Vagina (tissue), 2 donors: ENCODE results near the gene MZF1. TPM values are rescaled to one million over a fixed set of nuclear protein-coding genes. Genes with fewer than 3 reads are reported as not detected.
"Not testable (repeated sequence)": the region's sequence is repeated elsewhere in the genome, so short reads cannot be mapped to it uniquely, and the experiment has no call there.

Source experiments
- DNase-seq, 2 donors: peaks; one replicate each; pipeline ENCODE4 v3.0.0-alpha.2; 2017; ENCODE audit errors: extremely low spot score in 2 of 2
- H3K27ac ChIP-seq: fragments of 200-600 bp; sonication (generic); one replicate; pipeline ENCODE4 v1.5.1; 2019
- H3K27me3 ChIP-seq: fragments of 200-600 bp; sonication (generic); one replicate; pipeline ENCODE4 v1.5.1; 2019
- H3K36me3 ChIP-seq, 2 donors: fragments of 200-600 bp; sonication (generic); one replicate each; pipeline ENCODE4 v1.5.1; 2017 to 2019
- H3K4me1 ChIP-seq: fragments of 200-600 bp; sonication (generic); one replicate; pipeline ENCODE4 v1.5.1; 2019
- H3K4me3 ChIP-seq, 2 donors: fragments of 200-600 bp; sonication (generic); 1 replicate in 1 of 2; 2 replicates in 1 of 2; pipeline ENCODE4 v1.5.1; 2016 to 2019
- H3K9me3 ChIP-seq: fragments of 200-600 bp; sonication (generic); one replicate; pipeline ENCODE4 v1.5.1; 2019
- CTCF ChIP-seq, 3 experiments: fragments of 450-650 bp in 2 of 3; fragments of 200-600 bp in 1 of 3; sonication (generic) in 1 of 3; IDR thresholded peaks; one replicate each; pipeline ENCODE4 v1.5.1; 2017 to 2019; ENCODE audit warnings: antibody characterized with exemption in 3 of 3, mild to moderate bottlenecking in 2 of 3, moderate library complexity in 2 of 3
- POLR2A ChIP-seq, 2 donors: fragments of 450-650 bp; IDR thresholded peaks; one replicate each; pipeline ENCODE4 v1.6.1; 2017; ENCODE audit warnings: antibody characterized with exemption in 2 of 2, mild to moderate bottlenecking in 2 of 2, moderate library complexity in 2 of 2
- POLR2AphosphoS5 ChIP-seq, 2 donors: sonication (generic); formaldehyde crosslinking; IDR thresholded peaks; one replicate each; pipeline ENCODE4 v1.9.0; 2017; ENCODE audit warnings: antibody characterized with exemption in 2 of 2, mild to moderate bottlenecking in 2 of 2, low read depth in 1 of 2; ENCODE audit not compliant: insufficient read depth in 1 of 2
- intact Hi-C: fragments of 100-400 bp; cut with DNase I; formaldehyde crosslinking; loops from one replicate; pipeline ENCODE4 v1.15.1; 2023
- total RNA-seq: library from RNA; depleted of rRNA; stranded (reverse); fragments of >200 nt; gene quantifications from one replicate; pipeline ENCODE4 v1.2.3, GENCODE V29; 2016

The MZF1 gene
- 32.2 TPM for total RNA-seq

- peak within 1 kb of the TSS; percentile 99 for H3K27ac ChIP-seq
- H3K27me3 ChIP-seq, result no peaks in the 10 kb centered on the region
- intact Hi-C loops, result no loop called here
- peaks cover 45% of the 10 kb centered on the region for H3K4me1 ChIP-seq
- TF ChIP-seq CTCF (IDR thresholded peaks at IDR 0.05) (peak in 1 of 3 experiments; percentile 25), POLR2A (IDR thresholded peaks at IDR 0.05) (no peak), POLR2AphosphoS5 (IDR thresholded peaks at IDR 0.05; ENCODE audit: insufficient read depth in 1 of 2, low read depth in 1 of 2) (peak; percentile 53 to 83)
- peak within 1 kb of the TSS; percentile 49 to 73 for H3K4me3 ChIP-seq
- no peaks in the 10 kb centered on the region for H3K9me3 ChIP-seq
- DNase-seq, result peak in 1 of 2 donors; percentile 100
- peaks cover 0 to 10% of the 10 kb centered on the region in 2 donors for H3K36me3 ChIP-seq
Observed at GRCh38 chr19:58572818-58573657, at the start of gene MZF1. TSS of gene MZF1 (minus strand) at chr19:58573335. CDS start at chr19:58571389, 1,946 bp downstream.

GRCh38 chr19:58607213-58607612 lies 34.1 kb upstream of the MZF1 start:
- H3K4me3 ChIP-seq, H3K27me3 ChIP-seq, H3K4me1 ChIP-seq, intact Hi-C loops, H3K36me3 ChIP-seq, DNase-seq, H3K27ac ChIP-seq, H3K9me3 ChIP-seq: not testable (repeated sequence)

- not testable (repeated sequence) for DNase-seq
Observed at GRCh38 chr19:58606251-58606896, 33.2 kb upstream of the MZF1 start.

GRCh38 chr19:58586133-58586765 lies 13.1 kb upstream of the MZF1 start:
- TF ChIP-seq CTCF (IDR thresholded peaks at IDR 0.05) (no peak), POLR2AphosphoS5 (IDR thresholded peaks at IDR 0.05; ENCODE audit: insufficient read depth in 1 of 2, low read depth in 1 of 2) (no peak), POLR2A (IDR thresholded peaks at IDR 0.05) (no peak)
- Histone ChIP-seq H3K4me3 (no peak overlapping the region), H3K27me3 (no peaks in the 10 kb centered on the region), H3K9me3 (no peaks in the 10 kb centered on the region), H3K27ac (no peak overlapping the region), H3K36me3 (peaks cover 0 to 25% of the 10 kb centered on the region in 2 donors), H3K4me1 (no peaks in the 10 kb centered on the region)
- DNase-seq, result no peak
- intact Hi-C loops, result no loop called here

More at GRCh38 chr19:58606251-58606896, 33.2 kb upstream of the MZF1 start:
- H3K9me3 ChIP-seq, H3K4me1 ChIP-seq, H3K27ac ChIP-seq, H3K36me3 ChIP-seq, H3K27me3 ChIP-seq, intact Hi-C loops, H3K4me3 ChIP-seq: not testable (repeated sequence)
- TF ChIP-seq CTCF (IDR thresholded peaks at IDR 0.05), result peak in 1 of 3 experiments; percentile 11

- intact Hi-C loops, result no loop called here
- H3K27ac ChIP-seq, result no peak overlapping the region
- H3K4me3 ChIP-seq, result no peak overlapping the region
- TF ChIP-seq POLR2AphosphoS5 (IDR thresholded peaks at IDR 0.05; ENCODE audit: insufficient read depth in 1 of 2, low read depth in 1 of 2), result no peak
- no peak for TF ChIP-seq CTCF (IDR thresholded peaks at IDR 0.05)
- TF ChIP-seq POLR2A (IDR thresholded peaks at IDR 0.05), result no peak
- no peaks in the 10 kb centered on the region for H3K9me3 ChIP-seq
- no peaks in the 10 kb centered on the region for H3K27me3 ChIP-seq
- H3K36me3 ChIP-seq, result peaks cover 0 to 25% of the 10 kb centered on the region in 2 donors
- H3K4me1 ChIP-seq, result no peaks in the 10 kb centered on the region
- no peak for DNase-seq
Observed at GRCh38 chr19:58585442-58586132, 12.5 kb upstream of the MZF1 start.
